PC-9 (cell line): ENCODE results near the gene GPR179.

Source experiments
- EZH2 ChIP-seq: fragments of 200-600 bp; sonication (generic); IDR thresholded peaks from 2 replicates; pipeline ENCODE4 v1.8.0; 2017; ENCODE audit warnings: antibody characterized with exemption, low read depth
- TF ChIP-seq, protein P1 (sequence below): fragments of 200-600 bp; sonication (generic); conservative IDR thresholded peaks from 2 replicates; pipeline ENCODE4 v1.6.1; 2017; ENCODE audit warnings: mixed run types, antibody characterized with exemption, mild to moderate bottlenecking, moderate library complexity

DNA sequence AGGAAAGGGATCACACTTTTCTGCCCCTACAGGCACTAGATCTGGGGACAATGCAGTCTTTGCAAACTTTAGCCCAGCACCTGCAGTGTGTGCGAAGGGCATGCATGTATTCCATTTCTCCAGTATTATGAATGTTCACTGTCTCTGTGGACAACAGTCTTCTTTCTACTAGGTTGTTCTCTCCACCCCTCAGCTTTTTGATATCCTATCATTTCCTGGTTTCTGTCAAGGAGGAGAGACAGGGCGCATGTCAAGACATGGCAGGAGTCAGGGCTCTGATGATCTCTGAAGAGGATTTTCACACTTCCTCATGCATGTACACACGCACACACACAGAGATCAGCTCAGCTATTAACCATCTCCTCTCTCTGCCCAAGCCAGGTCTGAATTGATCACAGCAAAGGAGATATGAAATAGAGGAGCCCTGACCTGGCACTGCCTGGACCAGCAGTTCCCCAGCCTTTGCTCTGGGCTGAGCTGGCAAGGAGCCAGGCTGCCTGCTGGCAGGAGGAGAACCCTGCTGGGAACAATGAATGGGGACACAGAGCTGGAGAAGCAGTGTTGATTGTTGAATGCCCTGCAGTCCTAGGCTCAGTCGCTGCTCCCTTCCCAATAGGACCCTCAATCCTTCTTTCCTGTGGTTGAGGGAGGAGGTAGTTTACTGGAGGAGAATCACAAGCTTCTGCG, 2.6 kb downstream of the GPR179 start:
- no peak for TF ChIP-seq EZH2
- TF ChIP-seq, protein P1, sequence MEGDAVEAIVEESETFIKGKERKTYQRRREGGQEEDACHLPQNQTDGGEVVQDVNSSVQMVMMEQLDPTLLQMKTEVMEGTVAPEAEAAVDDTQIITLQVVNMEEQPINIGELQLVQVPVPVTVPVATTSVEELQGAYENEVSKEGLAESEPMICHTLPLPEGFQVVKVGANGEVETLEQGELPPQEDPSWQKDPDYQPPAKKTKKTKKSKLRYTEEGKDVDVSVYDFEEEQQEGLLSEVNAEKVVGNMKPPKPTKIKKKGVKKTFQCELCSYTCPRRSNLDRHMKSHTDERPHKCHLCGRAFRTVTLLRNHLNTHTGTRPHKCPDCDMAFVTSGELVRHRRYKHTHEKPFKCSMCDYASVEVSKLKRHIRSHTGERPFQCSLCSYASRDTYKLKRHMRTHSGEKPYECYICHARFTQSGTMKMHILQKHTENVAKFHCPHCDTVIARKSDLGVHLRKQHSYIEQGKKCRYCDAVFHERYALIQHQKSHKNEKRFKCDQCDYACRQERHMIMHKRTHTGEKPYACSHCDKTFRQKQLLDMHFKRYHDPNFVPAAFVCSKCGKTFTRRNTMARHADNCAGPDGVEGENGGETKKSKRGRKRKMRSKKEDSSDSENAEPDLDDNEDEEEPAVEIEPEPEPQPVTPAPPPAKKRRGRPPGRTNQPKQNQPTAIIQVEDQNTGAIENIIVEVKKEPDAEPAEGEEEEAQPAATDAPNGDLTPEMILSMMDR = no peak
